GM20431 (cell line): Measurements from ENCODE around the gene SLC19A2.

Experiments used
- in situ Hi-C: fragments of 300-500 bp; cut with MseI, MboI; formaldehyde crosslinking; loops from one replicate; pipeline ENCODE4 v1.15.0; 2020; ENCODE audit warnings: low sequenced_read_pairs; ENCODE audit not compliant: unreplicated experiment

The SLC19A2 gene

GRCh38 chr1:169479363-169480066 is 6.2 kb downstream of the SLC19A2 start:
- in situ Hi-C loops = loop anchor here (10.0 kb wide), 1 partner anchor 65 kb away; no protein-coding TSS in a partner anchor

DNA sequence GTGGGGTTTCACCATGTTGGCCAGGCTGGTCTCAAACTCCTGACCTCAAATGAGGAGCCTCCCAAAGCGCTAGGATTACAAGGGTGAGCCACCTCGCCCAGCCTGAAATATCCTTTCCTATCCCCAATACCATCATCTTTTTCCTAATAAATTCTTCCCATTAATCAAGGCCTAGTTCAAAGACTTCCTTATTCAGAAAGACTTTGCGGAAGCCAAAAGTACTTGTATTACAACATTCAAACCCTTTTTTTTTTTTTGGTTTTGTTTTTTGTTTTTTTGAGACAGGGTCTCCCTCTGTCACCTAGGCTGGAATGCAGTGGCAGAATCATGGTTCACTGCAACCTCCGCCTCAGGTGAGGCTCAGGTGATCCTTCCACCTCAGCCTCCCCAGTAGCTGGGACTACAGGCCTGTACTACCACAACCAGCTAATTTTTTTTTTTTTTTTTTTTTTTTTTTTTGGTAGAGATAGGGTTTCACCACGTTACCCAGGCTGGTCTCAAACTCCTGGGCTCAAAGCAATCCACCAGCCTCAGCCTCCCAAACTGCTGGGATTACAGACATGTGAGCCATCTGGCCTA is 7.6 kb downstream of the SLC19A2 start:
- in situ Hi-C loops = loop anchor here (10.0 kb wide), 1 partner anchor 67 kb away; no protein-coding TSS in a partner anchor

DNA sequence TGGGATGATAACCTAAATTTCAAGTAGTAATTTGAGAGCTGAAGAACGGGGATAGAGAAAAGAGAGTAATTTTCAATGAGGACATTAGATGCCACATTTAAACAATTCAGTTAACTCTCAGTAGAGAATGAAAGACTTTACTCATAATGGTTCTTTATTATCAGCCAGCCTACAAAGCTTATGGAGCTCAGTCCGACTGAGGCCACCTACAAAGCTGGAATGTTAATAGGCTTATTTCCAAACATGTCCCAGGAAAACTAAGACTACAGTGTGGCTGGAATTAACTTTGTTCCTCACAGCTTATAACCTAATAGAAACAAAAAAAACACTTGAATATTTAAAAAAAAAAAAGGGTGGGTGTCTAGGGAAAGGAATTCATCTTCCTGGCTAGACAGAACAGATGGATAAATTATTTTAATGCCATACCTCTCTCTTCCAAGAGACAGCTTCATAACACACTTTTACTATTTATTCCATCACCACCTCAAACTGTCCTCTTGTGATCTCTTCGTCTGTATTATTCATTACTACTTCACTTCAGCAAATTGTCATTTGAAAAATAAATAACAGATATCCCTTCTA is 9.8 kb downstream of the SLC19A2 start:
- in situ Hi-C loops = loop anchor here (10.0 kb wide), 1 partner anchor 69 kb away; no protein-coding TSS in a partner anchor

DNA sequence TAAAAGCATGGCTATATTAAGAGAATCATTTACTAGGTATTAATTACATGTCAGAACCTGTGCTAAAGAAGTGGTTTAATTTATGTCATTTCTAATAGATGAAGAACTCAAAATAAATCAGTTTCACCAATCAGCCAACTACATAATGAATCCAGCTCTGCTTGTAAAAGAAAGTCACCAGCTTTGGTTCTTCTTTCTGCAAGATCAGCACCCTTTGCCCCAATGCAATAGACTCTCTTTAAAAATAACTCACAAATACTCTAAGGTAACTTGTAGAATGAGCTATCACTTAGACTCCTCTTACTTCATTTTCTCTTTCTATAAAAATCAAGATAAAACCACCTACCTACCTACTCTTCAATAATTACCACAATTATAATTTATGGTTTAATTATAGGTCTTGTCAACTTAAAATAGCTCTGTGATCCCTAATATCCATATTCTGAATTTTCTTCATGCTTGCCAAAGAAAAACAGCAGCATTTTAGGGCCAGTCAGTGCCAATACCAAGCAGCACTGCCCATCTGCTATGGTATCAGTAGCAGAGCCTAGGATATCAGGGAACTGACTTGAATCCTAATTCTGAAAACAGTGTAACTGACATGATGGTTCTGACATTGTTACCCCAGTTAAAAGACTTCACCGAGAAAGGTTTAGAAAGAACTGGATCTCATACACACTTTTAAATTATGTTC is 11.3 kb downstream of the SLC19A2 start:
- in situ Hi-C loops = loop anchor here (10.0 kb wide), 1 partner anchor 70 kb away; no protein-coding TSS in a partner anchor

- in situ Hi-C loops = loop anchor here (10.0 kb wide), 1 partner anchor 71 kb away; no protein-coding TSS in a partner anchor
These were observed 12.4 kb downstream of the SLC19A2 start for GRCh38 chr1:169473347-169473746.

DNA sequence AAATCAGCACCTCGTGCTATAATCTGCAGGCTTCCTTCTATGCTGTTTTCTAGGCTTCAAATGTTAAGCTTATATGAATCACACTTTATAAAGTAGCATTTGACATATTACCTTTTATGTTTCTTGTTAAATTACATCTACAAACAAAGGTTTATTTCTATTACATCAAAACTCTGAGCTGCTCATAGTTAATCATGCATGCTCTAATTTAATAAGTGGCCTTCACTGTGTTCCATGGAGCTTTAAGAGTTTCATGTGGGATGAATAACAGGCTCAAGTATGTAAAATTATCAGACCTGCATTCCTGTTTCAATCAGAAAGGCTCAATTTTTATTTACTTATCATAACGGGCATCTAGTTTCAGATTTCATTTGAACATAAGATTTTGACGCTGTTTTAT is 13.0 kb downstream of the SLC19A2 start:
- in situ Hi-C loops = loop anchor here (10.0 kb wide), 1 partner anchor 72 kb away; no protein-coding TSS in a partner anchor

DNA sequence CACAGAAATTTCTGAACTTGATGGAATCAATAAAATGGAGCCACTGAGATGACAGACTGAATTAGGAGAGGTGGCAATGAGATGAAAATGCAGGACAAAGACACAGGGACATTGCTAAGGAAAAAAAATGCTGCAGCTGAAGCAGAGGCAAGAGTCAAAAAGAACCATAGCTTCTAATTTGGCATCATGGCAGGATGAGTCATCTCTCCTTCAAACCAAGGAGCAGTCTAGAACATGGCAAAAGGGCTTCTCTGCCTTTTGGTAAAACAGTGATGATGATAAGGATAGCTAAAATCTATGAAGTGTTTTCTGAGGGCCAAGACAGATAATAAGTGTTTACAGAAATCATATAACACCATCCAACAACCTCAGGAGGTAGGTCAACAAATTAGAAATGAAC is 16.8 kb downstream of the SLC19A2 start:
- in situ Hi-C loops = no loop called here

GRCh38 chr1:169466259-169467230 is 19.2 kb downstream of the SLC19A2 start:
- in situ Hi-C loops = no loop called here

DNA sequence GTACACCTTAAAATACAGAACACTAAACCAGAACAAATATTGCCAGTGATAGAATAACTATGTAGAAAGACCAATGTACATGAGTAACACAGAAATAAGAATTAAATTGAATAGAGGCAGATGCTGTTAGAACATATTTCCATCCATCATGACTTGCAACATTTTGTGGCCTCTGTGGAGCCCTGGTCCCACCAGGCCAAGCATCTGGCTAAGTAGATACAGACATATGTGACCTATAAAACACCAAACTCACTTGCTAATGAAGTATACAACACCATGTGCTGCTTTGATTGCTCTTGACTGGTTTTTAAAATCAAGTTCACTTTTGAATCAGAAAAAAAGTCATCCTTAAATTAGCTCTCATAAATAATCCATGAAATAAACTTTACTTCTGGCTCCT is 20.5 kb downstream of the SLC19A2 start:
- in situ Hi-C loops = no loop called here

- in situ Hi-C loops = no loop called here
These were observed 23.4 kb downstream of the SLC19A2 start for GRCh38 chr1:169462385-169462784.

DNA sequence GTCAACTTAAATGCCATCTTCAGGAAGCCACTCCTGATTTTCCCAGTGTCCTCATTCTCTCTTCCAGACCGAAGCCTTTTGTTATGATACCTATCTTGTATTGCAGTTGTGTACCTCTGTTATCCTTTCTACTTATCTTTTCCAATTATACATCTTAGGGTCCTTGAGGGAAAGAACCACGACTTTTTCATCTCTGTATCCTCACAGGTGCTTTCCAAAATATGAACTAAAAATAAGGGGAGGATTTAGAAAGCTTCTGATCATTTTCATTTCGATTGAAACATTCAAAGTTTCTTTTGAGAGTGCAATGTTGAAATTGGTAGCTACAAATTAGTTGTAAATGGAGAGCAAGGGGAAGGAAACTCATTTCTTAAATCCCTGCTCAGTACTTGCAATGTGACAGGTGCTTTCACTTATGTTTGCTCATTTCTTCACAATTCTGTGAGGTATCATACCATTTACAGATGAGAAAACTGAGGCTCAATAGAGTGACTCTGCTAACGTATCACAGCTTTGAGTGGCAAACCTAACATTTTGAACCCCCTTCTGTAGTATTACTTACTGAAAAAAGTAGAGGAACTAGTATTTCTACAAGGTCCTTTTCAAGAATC is 24.2 kb downstream of the SLC19A2 start:
- in situ Hi-C loops = no loop called here

GRCh38 chr1:169460191-169460833 is 25.4 kb downstream of the SLC19A2 start:
- in situ Hi-C loops = no loop called here

- in situ Hi-C loops = no loop called here
These were observed 28.3 kb downstream of the SLC19A2 start for GRCh38 chr1:169457443-169457842.

DNA sequence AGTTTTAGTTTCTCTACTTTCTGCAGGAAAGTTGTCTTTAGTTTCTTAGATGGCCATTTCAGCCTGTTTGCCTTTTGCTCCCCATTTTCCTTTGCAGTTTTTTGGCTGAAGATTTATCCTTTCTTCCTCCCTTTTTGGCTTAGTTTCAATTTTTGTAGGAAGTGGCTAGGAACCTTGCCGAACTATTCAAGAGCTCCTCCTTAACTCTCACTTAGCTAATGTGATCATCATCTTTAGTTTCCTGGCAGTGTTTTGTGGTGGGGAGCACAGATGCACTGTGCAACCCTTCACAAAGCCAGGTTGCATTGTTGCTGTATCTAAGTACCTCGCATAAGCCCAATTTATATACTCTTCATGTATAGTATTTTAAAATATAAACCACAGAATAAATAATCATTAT is 29.7 kb downstream of the SLC19A2 start:
- in situ Hi-C loops = no loop called here

GRCh38 chr1:169452921-169453320 is 32.8 kb downstream of the SLC19A2 start:
- in situ Hi-C loops = no loop called here

- in situ Hi-C loops = no loop called here
These were observed 34.4 kb downstream of the SLC19A2 start for GRCh38 chr1:169451218-169451824.

GRCh38 chr1:169443923-169444322 is 41.8 kb downstream of the SLC19A2 start:
- in situ Hi-C loops = no loop called here

- in situ Hi-C loops = no loop called here
These were observed 58.6 kb downstream of the SLC19A2 start, which contains the start of gene CCDC181 for GRCh38 chr1:169427081-169427641. Gene CCDC181 (minus strand): TSS chr1:169427474. CDS start chr1:169424927, 2,547 bp downstream.
